Stimulated activated CD4-positive, alpha-beta T cell treated with anti-CD3 and anti-CD28 coated beads, Interleukin-1b, Interleukin-23, amount 100 ng/mL, for 24 hours (primary cell): ENCODE results near the gene LIF.

Source experiments
- DNase-seq, 4 experiments: peaks; one replicate each; pipeline ENCODE4 v3.0.0-alpha.2; 2020; ENCODE audit warnings: low read depth in 4 of 4, low spot score in 1 of 4

The LIF gene

DNA sequence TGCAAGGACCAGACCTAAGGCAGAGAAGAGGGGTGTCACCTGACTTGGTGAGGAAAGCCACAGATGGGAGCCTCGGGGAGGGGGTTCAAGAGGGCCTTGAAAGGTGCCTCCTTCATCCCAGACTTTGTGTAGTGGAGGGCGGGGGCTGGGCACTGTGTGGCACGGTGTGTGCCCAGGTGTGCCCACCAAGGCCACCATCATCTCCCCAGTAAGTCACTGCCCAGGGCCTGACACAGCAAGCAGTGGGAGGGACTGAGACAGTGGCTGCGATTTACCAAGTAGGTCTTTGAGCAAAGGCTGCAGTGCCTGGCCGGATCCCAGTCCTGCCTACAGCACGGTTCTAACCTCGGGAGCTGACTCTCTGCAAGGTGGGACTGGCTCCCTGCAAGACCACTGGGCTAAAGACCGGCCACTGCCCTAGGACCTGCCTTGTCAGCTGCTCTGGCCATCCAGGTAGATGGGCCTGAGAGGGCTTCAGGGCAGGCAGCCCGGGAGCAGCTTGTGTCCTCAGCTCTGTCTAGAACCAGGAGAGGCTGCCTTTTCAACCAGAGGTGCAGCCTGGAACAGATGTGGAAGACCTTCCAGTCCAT lies 18.7 kb upstream of the LIF start:
- no peak for DNase-seq

DNA sequence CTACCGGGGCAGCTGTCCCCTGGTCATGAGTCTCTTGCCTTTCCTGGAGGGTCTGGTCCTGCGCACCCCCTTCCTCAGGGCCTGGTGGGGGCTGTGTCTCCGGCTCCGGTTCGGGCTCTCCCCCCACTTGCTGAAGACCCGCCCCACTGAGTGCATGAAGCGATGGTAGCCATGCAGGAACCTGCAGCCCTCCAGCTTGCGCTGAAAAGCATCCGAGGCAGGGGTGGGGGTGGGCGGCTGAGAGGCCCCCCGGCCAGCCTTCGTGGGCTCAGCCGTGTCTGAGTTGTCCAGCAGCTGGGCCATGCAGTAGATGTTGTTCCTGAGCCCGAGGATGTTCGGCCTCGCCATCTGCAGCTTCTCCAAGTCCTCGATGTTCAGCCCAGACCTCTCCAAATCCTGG lies 17.3 kb upstream of the LIF start:
- no peak for DNase-seq

DNA sequence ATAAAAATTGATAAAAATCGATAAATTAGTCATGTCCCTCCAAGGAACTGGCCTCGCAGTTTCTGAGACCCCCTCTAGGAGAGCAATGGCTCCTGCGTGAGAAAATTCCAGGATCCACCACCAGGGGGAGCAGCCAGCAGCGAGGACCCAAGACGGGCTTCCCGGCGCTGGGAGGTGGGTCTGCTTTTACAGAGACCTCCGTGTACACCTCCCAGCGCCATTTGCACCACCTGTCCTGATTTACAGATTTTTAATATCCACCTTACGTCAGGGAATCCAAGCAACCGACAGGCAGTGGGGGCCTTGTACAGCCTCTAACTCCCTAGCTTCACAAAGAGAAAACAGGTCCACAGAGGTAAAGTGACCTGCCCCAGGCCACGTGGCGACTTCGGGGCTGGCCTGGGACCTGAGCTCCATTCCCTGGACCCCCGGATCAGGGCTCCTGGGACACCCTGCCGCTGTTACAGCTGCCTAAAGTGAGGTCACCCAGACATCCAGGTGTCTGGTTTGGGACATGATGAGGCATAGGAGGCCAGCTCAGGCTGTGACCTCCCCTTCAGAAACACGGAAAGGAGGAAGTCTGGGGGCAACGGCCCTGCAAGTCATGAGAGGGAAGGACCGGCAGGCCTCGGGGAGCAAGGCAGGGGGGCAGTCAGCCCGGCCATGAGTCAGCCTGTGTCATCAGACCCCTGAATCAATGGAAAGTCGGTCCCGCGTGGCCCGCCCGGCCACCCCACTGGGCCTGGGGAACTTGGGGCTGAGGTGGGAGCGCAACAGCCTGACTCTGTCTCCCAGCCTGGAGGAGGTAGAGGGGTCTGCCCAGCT lies 16.6 kb upstream of the LIF start:
- peak; percentile 64 to 87 (median 71) for DNase-seq

DNA sequence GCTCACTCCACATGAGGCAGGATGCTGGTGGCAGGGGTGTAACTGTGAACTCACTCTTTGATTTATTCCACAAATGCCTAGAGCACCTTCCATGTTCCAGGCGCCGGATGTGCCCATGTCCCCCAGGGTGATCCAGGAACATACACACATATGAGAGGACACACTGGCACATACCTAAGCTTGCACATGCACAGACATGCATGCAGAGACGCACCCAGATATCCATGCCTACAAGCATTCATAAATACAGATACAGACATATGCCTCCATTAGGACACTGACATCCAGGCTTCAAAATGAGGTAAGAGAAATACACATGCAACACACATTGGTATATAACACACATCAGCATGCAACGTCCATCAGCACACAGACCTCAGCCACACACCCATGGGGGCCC lies 15.6 kb upstream of the LIF start:
- DNase-seq: no peak

DNA sequence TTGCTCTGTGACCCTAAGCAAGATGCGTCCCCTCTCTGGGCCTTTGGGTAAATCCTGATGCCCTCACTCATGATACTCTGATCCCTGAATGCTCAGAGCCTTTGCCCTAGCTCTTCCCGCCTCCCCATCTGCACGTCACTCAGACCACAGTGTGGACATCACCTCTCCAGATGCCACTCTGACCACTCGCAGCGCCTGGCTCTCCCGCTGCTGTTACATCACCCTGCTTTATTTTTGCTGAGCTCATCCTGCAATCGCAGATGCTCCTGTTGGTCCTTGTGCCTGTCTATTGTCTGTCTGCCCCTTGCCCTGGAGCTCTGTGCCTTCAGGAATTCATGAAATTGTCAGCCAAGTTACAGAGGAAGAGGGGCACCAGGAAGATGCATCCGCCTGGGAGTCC lies 14.6 kb upstream of the LIF start:
- DNase-seq: no peak

DNA sequence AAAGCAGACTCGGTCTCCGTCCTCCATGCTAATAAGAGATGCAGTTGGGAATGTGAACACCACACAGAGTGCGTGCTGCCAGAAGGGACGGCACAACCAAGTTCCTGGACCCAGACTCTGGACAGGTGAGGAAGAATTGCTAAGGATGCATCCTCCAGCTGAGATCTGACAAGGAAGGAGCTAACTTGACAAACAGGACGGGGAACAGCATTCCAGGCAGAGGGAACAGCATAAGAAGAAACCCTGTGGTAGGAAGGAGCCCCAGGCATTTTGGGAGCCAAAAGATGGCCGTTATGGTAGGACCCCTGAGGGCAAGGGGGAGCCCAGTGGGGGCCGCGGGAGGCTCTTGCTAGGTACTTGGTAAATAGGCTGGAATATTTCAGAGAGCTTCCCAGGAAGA lies 14.1 kb upstream of the LIF start:
- no peak for DNase-seq

DNA sequence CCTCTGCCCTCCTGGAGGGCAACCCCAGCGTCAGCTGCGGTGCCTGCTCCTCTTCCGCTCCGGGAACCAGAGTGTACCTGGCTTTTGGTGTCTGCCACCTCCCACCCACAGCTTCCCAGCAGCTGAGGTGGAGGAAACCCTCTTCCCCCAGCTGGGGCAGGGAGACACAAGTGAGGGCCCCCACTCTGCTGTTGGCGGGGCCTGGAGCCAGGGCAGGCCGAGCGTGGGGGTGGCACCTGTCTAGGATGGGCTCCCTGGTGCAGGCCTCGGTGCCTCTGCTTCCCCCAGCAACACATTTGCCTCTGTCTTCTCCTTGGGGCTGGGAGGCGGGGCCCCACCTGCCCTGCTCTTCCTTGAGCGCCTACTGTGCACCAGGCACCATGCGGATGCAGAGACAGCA lies 13.7 kb upstream of the LIF start:
- DNase-seq: no peak

DNA sequence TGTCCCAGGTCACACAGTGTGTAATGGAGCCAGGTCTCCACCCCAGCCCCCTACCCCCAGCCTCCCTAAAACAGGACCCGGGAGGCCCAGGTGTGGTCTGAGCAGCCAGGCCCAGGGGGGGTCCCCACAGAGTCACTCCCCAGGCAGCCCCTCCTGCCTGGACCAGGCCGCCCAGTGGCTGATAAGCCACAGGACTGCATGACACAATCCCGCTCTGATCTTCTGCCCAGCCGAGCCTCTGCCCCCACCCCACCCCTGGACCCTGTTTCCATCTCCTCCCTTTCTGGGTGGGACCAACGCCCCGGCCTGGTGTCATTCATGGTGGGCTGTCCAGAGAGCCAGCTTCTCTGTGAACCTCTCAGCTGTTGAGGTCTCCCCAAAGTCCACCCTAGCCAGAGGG lies 7.8 kb upstream of the LIF start:
- DNase-seq: no peak

DNA sequence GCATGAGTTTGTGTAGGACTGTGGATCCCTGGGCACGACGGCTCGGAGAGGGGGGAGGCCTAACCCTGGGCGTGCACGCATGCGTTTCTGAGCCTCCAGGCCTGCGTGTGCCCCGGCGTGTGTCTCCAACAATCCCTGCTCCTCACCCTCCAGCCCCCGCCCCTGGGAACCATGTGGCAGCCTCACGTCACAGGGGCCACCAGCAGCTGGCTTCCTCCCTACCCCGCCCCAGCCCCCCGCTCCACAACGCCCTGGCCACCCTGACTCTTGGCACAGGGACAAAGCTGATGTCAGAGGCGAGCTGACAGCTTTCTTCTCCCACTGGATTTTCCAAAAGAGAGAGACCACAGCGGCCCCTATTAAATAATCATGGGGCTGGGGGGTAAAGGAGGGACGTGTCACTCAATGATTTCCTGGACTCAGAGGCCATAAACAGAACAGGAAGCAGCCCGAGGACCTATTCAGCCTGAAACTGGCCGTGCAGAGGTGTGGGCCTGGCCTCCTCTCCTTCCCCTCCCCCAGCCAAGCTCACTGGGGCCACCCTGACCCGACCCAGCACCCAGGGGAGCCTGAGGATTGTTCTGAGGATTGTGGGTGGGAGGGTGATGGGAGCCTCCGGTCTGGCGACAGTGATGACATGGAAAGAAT lies 6.8 kb upstream of the LIF start:
- DNase-seq: no peak

DNA sequence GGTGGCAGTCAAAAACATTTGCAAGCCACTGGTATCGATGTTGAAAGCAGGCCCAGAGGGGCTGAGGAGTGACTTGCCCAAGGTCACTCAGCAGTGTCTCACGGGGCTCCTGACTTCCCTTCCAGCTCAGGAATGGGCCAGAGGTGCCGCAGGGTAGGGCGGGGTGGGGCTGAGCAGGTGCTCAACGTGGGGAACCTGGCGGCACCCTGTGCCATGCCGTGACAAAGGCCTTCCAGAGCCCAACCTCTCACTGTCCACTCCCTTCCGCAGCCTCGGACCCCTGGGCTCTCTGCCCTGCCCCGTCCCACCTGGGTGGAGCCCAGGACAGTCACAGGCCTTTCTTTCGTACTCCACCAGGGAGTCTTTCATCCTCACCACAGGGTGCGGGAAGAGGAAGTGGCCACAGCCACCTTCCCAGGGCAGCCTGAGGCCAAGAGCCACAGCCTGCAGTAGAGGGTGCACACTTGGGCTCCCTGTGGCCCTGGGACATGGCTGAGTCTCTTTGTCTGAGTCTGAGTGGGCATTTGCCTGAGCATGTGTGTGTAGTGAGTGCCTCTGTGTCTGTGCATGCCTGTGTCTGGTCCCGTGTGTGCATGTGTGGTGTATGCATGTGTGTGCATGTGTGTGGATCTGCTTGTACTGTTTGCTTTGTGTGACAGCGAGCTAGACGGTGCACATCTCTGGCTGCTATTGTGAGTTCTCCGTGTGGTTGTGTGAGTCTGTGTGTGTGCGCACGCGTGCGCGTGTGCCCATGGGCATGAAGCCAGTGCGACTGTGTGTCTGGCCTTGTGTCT lies 6.0 kb upstream of the LIF start:
- no peak for DNase-seq

DNA sequence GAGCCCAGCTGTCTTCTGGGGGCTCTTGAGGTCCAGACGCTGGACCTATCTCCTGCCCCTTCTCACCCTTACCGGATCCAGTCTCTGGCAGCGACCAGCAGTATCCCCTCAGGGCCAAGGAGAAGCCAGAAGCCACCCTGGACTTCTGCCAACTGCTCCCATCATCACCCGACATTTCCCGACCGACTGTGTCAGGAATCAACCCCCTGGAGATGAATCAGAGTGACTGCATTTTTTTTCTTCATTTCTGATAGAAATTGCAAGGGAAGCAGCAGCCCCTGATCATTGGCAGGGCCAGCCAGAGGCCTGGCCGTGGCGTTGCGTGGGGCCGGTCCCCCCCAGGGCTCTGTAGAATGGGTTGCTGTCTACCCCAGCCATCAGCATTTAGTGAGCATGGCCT lies 5.2 kb upstream of the LIF start:
- no peak for DNase-seq

DNA sequence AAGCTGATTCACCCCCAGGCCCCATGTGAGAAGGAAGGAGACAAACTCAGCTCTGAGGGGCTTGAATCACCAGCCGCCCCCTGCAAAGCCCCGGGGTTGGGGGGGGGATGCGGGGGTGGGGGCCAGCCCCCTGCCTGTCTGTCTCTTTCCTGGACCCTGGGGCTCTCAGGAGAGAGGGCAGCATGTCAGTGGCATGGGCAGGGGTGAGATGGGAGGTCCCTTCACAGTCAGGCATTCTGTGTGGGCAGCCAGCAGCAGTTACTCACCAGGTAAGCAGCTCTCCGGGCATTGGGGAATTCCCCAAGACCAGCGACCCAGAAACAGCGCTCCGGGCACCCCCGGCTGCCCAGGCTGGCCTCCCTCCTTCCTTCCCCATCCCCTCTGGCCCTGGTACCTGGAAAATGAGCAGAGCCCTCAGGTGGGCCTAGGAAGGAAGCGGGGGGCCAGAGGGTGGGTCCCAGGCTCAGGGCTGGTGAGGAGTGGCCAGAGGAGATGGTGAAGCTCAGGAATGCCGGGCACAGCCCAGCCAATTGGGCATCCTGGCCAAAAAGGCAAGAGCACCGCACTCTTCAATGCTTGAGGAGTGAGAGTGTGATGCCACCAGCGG lies 4.2 kb upstream of the LIF start:
- DNase-seq: no peak

DNA sequence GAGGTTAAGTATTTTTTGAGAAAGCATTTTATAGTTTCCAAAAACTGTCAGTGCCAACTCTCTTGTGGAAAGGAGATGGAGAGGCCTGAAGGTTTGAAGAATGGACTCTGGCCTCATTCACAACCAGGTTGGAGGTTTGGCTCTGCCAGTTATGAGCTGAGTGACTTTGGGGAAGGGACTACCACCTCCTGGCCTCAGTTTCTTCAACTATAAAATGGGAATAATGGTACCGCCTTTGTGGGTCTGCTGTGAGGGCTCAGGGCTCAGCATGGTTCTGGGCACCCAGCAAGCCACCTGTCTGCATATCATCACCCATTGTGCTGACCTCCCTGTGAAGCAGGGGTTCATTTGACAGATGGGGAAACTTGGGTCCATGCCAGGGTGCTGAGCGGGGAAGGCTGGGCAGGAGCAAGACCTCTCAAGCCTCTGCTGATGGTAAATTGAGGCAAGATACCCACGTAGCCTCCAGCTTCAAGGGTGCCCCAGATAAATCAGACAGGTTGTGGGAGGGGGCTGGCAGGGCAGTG lies 3.5 kb upstream of the LIF start:
- no peak for DNase-seq

DNA sequence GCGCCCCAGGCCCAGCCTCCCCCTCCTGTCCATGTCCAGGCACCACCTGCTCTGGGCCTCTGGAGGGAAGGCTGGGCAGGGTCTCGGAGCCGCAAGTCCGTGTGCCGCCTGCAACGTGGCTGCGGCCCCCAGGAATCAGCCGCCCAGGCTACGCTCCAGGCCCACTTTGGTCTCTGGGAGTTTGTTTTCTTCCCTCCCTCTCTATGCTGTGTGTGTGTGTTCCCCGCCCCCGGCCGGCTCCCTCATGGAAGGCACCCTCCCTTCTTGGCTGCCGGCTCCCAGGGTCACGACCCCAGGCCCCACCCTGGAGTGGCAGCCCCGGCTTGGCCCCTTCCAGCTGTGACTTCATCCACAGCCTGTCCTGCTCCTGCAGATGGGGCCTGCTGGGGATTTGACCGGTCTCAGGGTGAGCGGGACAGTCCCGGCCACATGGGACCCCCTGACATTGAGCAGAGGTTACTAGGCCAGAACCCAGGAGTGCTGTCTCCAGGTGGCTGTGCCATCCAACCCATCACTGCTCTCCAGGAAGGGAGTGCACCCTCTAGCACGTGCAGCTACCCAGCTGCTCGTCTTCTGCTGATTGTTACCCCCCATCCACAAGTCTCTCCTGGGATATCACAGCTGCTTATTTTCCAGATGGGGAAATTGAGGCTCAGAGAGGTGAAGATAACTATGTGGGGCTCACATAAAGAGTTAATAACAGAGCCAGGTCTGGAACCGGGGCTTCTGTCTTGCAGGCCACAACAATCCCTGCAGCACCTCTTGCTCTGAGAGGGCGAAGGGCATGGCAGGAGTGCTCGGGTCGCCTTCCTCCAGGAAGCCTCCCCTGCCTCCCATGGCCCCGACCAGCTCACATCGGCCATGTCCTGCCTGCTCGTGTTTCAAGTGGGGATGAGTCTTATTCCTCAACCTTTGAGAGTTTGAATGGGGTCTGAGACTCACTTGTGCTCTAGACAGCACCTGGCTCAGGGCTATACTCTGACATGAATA lies 2.8 kb upstream of the LIF start:
- no peak for DNase-seq

DNA sequence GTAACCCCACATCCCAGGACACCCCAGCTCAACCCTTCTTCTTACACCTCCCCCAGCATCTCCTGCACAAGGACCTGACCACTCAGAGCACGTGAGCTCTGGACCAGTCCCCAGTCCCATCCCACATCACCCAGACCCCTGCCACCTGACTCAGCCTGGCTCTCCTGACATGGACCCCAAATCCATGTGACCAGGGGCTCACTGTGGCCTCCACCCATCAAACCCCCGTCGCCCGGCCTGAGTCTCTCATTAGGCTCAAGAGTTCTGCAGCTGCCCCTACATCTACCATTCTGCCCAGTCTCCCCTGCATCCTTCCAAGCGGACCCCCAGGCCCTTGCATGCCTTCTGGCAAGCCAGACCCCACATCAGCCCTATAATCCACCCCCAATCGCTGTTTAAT lies 1.9 kb upstream of the LIF start:
- DNase-seq: no peak

DNA sequence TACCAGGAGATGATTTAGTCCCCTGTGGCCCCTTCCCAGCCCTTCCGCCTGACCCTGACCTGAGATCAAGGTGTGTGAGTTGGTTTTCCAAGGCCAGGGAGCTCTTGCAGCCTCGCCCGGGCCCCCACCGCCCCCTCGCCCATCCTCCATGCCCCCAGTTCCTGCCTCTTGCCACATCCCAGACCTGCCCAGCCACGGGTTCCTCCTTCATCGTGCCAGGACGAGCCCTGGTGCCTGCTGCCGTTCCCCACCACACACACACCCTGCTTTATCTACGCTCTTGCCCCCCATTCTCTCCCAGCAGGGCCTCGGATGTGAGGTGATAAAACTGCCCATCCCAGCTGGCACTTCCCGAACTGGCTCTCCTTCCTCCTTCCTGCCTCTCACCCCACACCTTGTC lies 1.4 kb upstream of the LIF start:
- no peak for DNase-seq

DNA sequence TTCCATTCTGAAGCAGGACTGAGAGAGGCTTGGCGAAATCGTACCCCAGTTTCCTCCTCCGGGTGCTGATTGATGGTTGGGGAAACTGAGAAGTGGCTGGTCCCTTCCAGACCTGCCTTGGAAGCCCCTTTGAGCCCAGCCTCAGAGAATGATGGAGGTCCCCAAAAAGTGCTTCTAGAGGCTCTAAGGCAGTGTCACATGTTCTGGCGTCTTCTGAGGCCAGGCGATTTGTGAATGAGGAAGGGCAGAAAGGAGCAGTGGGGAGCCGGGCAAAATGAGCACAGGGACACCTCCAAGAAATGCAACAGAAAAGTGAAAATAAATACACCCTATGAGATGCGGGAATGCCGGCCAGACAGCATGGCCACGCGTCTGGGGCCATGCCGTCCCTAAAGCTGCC lies 1.0 kb upstream of the LIF start:
- no peak for DNase-seq

DNA sequence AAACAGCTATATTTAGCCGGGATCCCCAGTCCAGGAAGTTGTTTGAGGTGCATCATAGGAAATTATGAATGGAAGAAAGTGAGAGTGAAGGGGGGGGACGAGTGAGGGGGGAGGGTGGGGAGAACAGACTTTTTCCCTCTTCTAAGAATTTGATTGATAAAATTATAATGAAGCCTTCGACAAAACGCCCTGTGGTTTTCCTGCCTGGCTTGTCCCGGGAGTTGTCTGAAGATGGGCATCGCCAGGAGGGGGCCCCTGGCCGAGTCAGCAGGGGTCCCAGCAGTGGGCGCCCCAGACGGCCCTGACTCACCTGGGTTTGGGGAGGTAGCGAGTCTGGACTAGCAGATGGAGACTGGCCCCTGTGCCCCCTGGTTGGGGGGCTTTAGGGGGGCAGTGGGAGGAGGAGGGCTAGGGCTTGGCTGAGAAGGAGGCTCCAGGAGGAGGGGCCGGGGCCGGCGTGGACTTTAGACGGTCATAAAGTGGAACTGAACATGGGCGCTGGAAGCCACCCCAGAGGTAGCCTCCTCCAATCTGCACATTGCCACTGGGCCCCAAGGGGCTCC lies 336 bp upstream of the LIF start:
- no peak for DNase-seq

DNA sequence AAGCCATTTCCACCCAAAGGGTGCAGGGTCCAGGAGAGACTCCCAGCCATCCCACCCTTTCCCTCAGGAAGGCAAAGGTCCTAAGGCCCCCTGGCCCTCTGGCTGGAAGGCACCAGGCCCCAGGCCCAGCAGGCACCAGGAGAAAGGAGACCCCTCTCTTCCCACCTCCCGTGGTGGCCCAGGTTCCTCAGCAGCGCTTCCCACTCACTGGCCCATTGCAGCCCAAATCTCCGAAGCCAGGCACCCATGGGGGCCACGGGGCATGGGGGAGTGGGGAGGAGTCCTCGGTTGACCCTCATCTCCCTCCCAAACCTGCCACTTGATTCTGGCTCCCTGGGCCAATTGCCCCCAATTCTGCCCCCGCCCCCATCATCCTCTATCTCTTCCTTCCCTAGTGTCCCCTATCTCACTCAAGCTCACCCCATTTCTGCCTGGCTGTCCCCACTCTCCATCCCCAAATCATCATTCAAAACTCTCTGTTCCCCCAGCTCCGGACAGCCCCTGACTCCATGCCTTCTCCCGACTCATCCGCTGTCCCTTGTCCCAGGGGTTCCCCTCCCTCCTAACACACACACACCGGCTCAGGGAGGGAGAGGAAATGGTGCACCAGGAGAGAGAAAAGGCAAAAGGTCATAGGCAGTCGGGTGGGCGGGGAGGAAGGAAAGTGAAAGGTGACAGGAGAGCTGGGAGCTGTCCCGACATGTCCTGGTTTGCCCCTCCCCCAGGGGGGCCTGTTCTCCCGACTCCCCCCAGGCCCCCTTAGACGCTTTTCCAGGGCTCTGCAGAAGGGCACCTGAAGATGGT lies 1.2 kb downstream of the LIF start:
- no peak for DNase-seq
